ENCODE data around the gene CACNB4.

GRCh38 chr2:152126664-152127063 is 27.8 kb upstream of the CACNB4 start:
- TF ChIP-seq CTCF (IDR thresholded peaks at IDR 0.05; ENCODE audit: insufficient read depth, low read length) (no peak), SPI1 (IDR thresholded peaks at IDR 0.05; ENCODE audit: borderline replicate concordance, low read depth) (no peak)
- TF ChIP-seq, protein P1, sequence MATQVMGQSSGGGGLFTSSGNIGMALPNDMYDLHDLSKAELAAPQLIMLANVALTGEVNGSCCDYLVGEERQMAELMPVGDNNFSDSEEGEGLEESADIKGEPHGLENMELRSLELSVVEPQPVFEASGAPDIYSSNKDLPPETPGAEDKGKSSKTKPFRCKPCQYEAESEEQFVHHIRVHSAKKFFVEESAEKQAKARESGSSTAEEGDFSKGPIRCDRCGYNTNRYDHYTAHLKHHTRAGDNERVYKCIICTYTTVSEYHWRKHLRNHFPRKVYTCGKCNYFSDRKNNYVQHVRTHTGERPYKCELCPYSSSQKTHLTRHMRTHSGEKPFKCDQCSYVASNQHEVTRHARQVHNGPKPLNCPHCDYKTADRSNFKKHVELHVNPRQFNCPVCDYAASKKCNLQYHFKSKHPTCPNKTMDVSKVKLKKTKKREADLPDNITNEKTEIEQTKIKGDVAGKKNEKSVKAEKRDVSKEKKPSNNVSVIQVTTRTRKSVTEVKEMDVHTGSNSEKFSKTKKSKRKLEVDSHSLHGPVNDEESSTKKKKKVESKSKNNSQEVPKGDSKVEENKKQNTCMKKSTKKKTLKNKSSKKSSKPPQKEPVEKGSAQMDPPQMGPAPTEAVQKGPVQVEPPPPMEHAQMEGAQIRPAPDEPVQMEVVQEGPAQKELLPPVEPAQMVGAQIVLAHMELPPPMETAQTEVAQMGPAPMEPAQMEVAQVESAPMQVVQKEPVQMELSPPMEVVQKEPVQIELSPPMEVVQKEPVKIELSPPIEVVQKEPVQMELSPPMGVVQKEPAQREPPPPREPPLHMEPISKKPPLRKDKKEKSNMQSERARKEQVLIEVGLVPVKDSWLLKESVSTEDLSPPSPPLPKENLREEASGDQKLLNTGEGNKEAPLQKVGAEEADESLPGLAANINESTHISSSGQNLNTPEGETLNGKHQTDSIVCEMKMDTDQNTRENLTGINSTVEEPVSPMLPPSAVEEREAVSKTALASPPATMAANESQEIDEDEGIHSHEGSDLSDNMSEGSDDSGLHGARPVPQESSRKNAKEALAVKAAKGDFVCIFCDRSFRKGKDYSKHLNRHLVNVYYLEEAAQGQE (IDR thresholded peaks at IDR 0.05; ENCODE audit: insufficient replicate concordance, low read depth), result no peak
